Measurements from ENCODE around the gene CRTAC1. TPM values are rescaled to one million over a fixed set of nuclear protein-coding genes. Genes with fewer than 3 reads are reported as not detected.

CRTAC1 gene
- total and polyA plus RNA-seq, 12 donors, result 0.22 to 12.4 (median 1.4) TPM

DNA sequence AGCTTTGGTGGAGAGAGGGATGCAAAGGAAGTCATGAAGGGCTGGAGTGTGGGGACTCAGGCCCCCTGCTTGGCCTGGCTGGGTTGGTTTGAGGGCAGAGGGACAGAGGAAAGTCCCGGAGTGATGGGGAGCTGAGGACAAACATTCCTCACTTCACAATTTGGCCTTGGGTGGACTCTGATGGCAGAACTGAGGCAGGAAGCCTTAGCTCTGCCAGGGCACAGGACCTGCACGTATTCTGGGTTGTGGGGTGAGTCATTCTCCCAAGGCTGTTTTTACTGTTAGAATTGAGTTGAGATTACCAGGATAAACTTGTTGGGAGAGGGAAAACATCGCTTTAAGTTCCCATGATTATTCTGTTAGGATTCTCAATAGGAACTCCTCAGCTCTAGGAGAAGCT lies 178.1 kb downstream of the CRTAC1 start:
- peaks cover 0 to 9% (median 5%) of the 10 kb centered on the region in 9 donors for H3K4me1 ChIP-seq
- H3K4me3 ChIP-seq, result no peak overlapping the region
- ATAC-seq (no peak), DNase-seq (no peak)
- TF ChIP-seq, protein P1, sequence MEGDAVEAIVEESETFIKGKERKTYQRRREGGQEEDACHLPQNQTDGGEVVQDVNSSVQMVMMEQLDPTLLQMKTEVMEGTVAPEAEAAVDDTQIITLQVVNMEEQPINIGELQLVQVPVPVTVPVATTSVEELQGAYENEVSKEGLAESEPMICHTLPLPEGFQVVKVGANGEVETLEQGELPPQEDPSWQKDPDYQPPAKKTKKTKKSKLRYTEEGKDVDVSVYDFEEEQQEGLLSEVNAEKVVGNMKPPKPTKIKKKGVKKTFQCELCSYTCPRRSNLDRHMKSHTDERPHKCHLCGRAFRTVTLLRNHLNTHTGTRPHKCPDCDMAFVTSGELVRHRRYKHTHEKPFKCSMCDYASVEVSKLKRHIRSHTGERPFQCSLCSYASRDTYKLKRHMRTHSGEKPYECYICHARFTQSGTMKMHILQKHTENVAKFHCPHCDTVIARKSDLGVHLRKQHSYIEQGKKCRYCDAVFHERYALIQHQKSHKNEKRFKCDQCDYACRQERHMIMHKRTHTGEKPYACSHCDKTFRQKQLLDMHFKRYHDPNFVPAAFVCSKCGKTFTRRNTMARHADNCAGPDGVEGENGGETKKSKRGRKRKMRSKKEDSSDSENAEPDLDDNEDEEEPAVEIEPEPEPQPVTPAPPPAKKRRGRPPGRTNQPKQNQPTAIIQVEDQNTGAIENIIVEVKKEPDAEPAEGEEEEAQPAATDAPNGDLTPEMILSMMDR (IDR thresholded peaks at IDR 0.05), result no peak
- intact Hi-C loops (cut with DNase I), result no loop called here
- H3K27ac ChIP-seq, result no peak overlapping the region
- H3K27me3 ChIP-seq, result peaks cover 4 to 71% (median 37%) of the 10 kb centered on the region in 7 donors
- no peaks in the 10 kb centered on the region for H3K9me3 ChIP-seq
- WGBS, 2 donors, result 47 to 48% methylated on average over 3 of the region's 3 CpGs
- H3K36me3 ChIP-seq, result no peaks in the 10 kb centered on the region

DNA sequence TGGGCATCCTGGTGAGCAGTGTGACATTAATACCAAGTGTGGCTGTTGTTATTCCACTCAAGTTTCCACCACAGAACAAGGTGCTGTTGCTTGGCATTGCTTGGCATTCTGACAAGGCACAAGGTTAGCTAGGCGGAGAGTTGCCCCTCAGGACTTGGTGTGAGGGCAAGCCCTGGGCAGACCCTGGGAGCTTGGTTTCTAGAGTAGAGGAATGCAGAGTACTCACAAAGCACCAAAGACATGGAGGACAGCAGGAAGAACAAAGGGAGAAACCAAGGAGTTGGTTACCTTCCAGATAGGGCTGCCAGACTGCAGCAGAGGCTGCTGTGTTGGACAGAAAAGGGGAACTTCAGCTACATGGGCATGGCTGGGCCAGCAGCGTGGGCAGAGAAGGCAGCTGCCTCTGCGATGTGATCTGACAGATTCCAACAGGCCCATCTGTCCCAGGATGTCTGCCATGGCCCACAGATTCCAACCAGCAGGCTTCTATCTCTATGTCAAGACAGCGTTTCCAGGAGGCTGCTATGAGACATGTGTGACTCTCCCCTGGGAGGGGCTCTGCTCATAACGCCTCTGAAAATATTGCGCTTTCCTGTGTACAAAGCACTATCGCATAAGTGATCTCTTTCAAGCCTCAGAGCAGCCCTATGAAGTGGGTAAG lies 178.9 kb downstream of the CRTAC1 start:
- Histone ChIP-seq H3K4me1 (peaks cover 0 to 9% (median 5%) of the 10 kb centered on the region in 9 donors), H3K9me3 (no peaks in the 10 kb centered on the region), H3K4me3 (no peak overlapping the region), H3K27me3 (peaks cover 4 to 72% (median 37%) of the 10 kb centered on the region in 7 donors), H3K36me3 (no peaks in the 10 kb centered on the region), H3K27ac (no peak overlapping the region)
- intact Hi-C loops (cut with DNase I), result no loop called here
- WGBS, 2 donors, result 73 to 79% methylated on average over 7 of the region's 7 CpGs
- DNase-seq (no peak), ATAC-seq (no peak)
- TF ChIP-seq, protein P1 (IDR thresholded peaks at IDR 0.05), result no peak

DNA sequence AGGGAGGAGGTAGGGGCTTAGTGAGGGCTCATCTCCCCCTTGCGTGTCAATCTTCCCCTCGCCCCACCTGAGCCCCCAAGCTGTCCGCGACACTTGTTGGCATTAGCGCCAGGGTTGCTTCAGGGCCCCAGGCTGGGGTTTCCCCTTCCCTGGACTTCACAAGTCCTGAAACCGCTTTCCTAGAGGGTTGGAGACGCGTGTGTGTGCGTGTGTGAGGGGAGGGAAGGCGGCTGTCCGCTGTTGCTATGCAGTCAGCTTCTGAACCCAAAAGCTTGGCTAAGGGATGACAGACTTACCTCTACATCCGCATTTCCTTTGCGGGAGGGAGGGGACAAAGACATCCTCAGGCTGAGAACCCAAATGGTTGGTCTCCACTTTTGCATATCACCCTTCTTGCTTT lies 180.0 kb downstream of the CRTAC1 start:
- Histone ChIP-seq H3K27me3 (peaks cover 4 to 72% (median 41%) of the 10 kb centered on the region in 7 donors), H3K9me3 (no peaks in the 10 kb centered on the region), H3K4me3 (peak overlapping the region in 7 of 10 donors; percentile 1 to 60 (median 51)), H3K4me1 (peaks cover 0 to 9% (median 5%) of the 10 kb centered on the region in 9 donors), H3K27ac (no peak overlapping the region), H3K36me3 (no peaks in the 10 kb centered on the region)
- TF ChIP-seq, protein P1 (IDR thresholded peaks at IDR 0.05), result no peak
- WGBS, 2 donors, result 15 to 16% methylated on average over 13 of the region's 13 CpGs
- ATAC-seq (no peak), DNase-seq (no peak)
- intact Hi-C loops (cut with DNase I), result no loop called here

DNA sequence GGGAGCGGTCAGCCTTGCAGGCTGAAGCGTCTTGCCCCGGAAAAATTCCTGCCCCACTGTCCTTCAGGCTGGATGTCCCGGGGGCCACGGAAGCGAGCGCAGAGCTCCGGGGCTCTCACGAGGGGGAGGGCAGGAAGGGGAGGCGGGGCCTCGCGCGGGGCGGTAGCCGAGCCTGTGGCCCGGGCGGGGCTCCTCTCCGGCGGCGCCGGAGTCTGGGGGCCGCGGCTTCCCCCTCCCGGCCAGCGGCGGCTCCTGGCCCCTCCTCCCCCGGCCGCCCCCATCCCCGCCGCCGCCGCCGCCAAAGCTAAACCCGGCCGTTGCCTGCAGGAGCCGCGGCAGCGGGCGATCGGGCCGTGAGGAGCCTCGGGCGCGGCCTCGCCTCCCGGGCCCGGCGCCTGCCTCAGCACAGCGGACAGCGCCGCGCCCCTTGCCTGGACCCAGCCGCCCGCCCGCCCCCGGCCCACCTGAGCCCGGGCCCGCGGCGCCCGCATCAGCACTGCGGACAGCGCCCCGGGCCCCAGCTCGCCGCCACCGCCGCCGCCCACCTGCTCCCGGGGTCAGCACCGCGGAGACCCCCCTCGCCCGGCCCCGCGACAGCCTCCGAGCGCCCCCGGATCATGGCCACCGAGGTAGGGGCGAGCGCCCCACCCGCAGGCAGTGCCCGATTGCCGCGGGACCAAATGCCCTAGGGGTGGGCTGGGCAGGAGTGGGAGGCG lies 180.6 kb downstream of the CRTAC1 start, which contains the start of gene GOLGA7B:
Gene GOLGA7B (plus strand): TSS at position 157 of the 716 bp plus-strand sequence. CDS start 461 bp downstream, at position 618.
- H3K27ac ChIP-seq, result no peak within 1 kb of the TSS
- TF ChIP-seq, protein P1 (IDR thresholded peaks at IDR 0.05), result no peak
- H3K9me3 ChIP-seq, result no peaks in the 10 kb centered on the region
- H3K4me3 ChIP-seq, result peak within 1 kb of the TSS; percentile 32 to 60 (median 50)
- H3K27me3 ChIP-seq, result peaks cover 4 to 72% (median 41%) of the 10 kb centered on the region in 7 donors
- peaks cover 0 to 9% (median 5%) of the 10 kb centered on the region in 9 donors for H3K4me1 ChIP-seq
- 1 to 2% methylated on average over 60 to 87 of the region's 87 CpGs for WGBS, 2 donors
- intact Hi-C loops (cut with DNase I), result no loop called here
- DNase-seq (peak in 1 of 2 donors; percentile 34), ATAC-seq (peak; percentile 61 to 89 (median 78))
- H3K36me3 ChIP-seq, result no peaks in the 10 kb centered on the region
